HepG2 (cell line): ENCODE results near the gene TRIM8. TPM values are rescaled to one million over a fixed set of nuclear protein-coding genes. Genes with fewer than 3 reads are reported as not detected.

ENCODE experiments used
- ATAC-seq: fragments of 200-7000 bp; cut with Tn5 transposase; 3 replicates; pipeline ENCODE4 v1.9.1; 2020; ENCODE audit warnings: mild to moderate bottlenecking, moderate library complexity
- BruUV-seq: library from RNA; stranded (reverse); fragments of 400-500 nt; replicated peaks from 2 replicates; lab custom pipeline; 2021; lab: Mats Ljungman, UMichigan
- CTCF ChIA-PET: fragments of 300-600 bp; formaldehyde crosslinking; extraction: SDS; loops from one replicate; lab custom pipeline; 2021; ENCODE audit warnings: low total read pairs, inconsistent platforms, low intra/inter-chr PET ratio; lab: Yijun Ruan, JAX
- POLR2A ChIA-PET: fragments of 350-600 bp; sonication (Branson Sonifier 250); formaldehyde crosslinking; loops from one replicate; lab custom pipeline; 2020; ENCODE audit warnings: antibody characterized with exemption, inconsistent platforms; lab: Yijun Ruan, JAX
- DNase-seq: peaks from one replicate; pipeline ENCODE4 v3.0.0-alpha.2; 2015; ENCODE audit warnings: low spot score
- FAIRE-seq: peaks from 3 replicates; lab custom pipeline; 2011; peaks lifted over from hg19 to GRCh38; lab: Jason Lieb, UNC
- H2AFZ ChIP-seq: one replicate; pipeline ENCODE4 v1.6.1; 2011; ENCODE audit warnings: low read length, inconsistent platforms
- H3K27ac ChIP-seq: fragments of 300-600 bp; 3 replicates; pipeline ENCODE4 v1.8.0; 2011; ENCODE audit warnings: mixed run types, mild to moderate bottlenecking, mixed read lengths, low read length, inconsistent platforms; ENCODE audit not compliant: insufficient read depth; ENCODE audit errors: extremely low read length
- H3K27me3 ChIP-seq, 2 experiments: fragments of 200-600 bp in 1 of 2; 2 replicates in 1 of 2; 3 replicates in 1 of 2; pipeline versions ENCODE4 v1.6.0 to v1.8.0; 2011; ENCODE audit warnings: low read length in 2 of 2, mild to moderate bottlenecking in 2 of 2, moderate library complexity in 2 of 2, inconsistent platforms in 1 of 2; ENCODE audit not compliant: insufficient read depth in 2 of 2, control insufficient read depth in 1 of 2
- H3K36me3 ChIP-seq, 2 experiments: fragments of 200-600 bp in 1 of 2; replicated peaks in 1 of 2; 2 replicates in 1 of 2; 3 replicates in 1 of 2; pipeline versions ENCODE4 v1.5.1 to v1.8.0; 2011; ENCODE audit warnings: low read length in 2 of 2, inconsistent platforms in 1 of 2; ENCODE audit not compliant: insufficient read depth in 2 of 2, control insufficient read depth in 1 of 2
- H3K4me1 ChIP-seq: 2 replicates; pipeline ENCODE4 v1.5.1; 2012; ENCODE audit warnings: low read length, inconsistent platforms; ENCODE audit not compliant: insufficient read depth
- H3K4me2 ChIP-seq: 2 replicates; pipeline ENCODE4 v1.6.0; 2011; ENCODE audit warnings: low read depth, low read length, inconsistent platforms
- H3K4me3 ChIP-seq, 3 experiments: fragments of 200-600 bp in 1 of 3; sonication (generic), shearing (Covaris generic) in 1 of 3; replicated peaks in 1 of 3; 2 replicates each; pipeline ENCODE4 v1.5.1; 2011 to 2016; ENCODE audit warnings: low read length in 3 of 3, inconsistent platforms in 2 of 3, low read depth in 2 of 3, mild to moderate bottlenecking in 2 of 3, control low read depth in 1 of 3, mixed read lengths in 1 of 3; ENCODE audit not compliant: insufficient read depth in 1 of 3
- H3K79me2 ChIP-seq: one replicate; pipeline ENCODE4 v1.6.1; 2011; ENCODE audit warnings: low read length, inconsistent platforms; ENCODE audit not compliant: insufficient read depth
- H3K9ac ChIP-seq: 2 replicates; pipeline ENCODE4 v1.6.0; 2011; ENCODE audit warnings: mild to moderate bottlenecking, low read depth, low read length, inconsistent platforms; ENCODE audit not compliant: insufficient read depth
- H3K9me3 ChIP-seq: 2 replicates; pipeline ENCODE4 v1.5.1; 2012; ENCODE audit warnings: mild to moderate bottlenecking, low read length
- H4K20me1 ChIP-seq: 2 replicates; pipeline ENCODE4 v1.6.0; 2011; ENCODE audit warnings: inconsistent platforms, mild to moderate bottlenecking, low read length, moderate library complexity; ENCODE audit not compliant: insufficient read depth
- GTF3A ChIP-seq: sonication (generic); formaldehyde crosslinking; conservative IDR thresholded peaks from 2 replicates; pipeline ENCODE4 v1.4.0; 2020; ENCODE audit warnings: mild to moderate bottlenecking, missing genetic modification reagents
- MYC ChIP-seq: sonication (generic); formaldehyde crosslinking; IDR thresholded peaks from 2 replicates; pipeline ENCODE4 v1.9.0; 2021; ENCODE audit warnings: missing genetic modification reagents, borderline replicate concordance
- NR2F1 ChIP-seq, 2 experiments: fragments of 450-650 bp in 1 of 2; formaldehyde crosslinking in 1 of 2; IDR thresholded peaks; 2 replicates each; pipeline versions ENCODE4 v1.5.0 to v1.6.1; 2016 to 2020; ENCODE audit warnings: mild to moderate bottlenecking in 1 of 2, missing compliant biosample characterization in 1 of 2, missing genetic modification reagents in 1 of 2, moderate library complexity in 1 of 2
- PITX1 ChIP-seq: sonication (generic); formaldehyde crosslinking; IDR thresholded peaks from 2 replicates; pipeline ENCODE4 v1.5.1; 2020; ENCODE audit warnings: mild to moderate bottlenecking, missing genetic modification reagents
- SAFB2 ChIP-seq: sonication (generic); formaldehyde crosslinking; IDR thresholded peaks from 2 replicates; pipeline ENCODE4 v1.5.1; 2020; ENCODE audit warnings: missing genetic modification reagents, low read depth, mild to moderate bottlenecking, borderline replicate concordance
- SYNCRIP ChIP-seq: fragments of 200-400 bp; formaldehyde crosslinking; IDR thresholded peaks from 2 replicates; pipeline ENCODE4 v1.6.1; 2018; ENCODE audit warnings: mild to moderate bottlenecking, low read depth, low read length; ENCODE audit not compliant: insufficient read depth
- ZFP82 ChIP-seq: sonication (generic); formaldehyde crosslinking; IDR thresholded peaks from 2 replicates; pipeline ENCODE4 v1.5.1; 2020; ENCODE audit warnings: mild to moderate bottlenecking, missing genetic modification reagents, borderline replicate concordance
- ZKSCAN8 ChIP-seq: IDR thresholded peaks from 2 replicates; pipeline ENCODE4 v1.6.1; 2016; ENCODE audit warnings: borderline replicate concordance, missing genetic modification reagents, missing compliant biosample characterization
- ZNF276 ChIP-seq: sonication (generic); formaldehyde crosslinking; IDR thresholded peaks from 2 replicates; pipeline ENCODE4 v1.4.0; 2020; ENCODE audit warnings: mild to moderate bottlenecking, low read depth, missing genetic modification reagents
- ZNF292 ChIP-seq: sonication (generic); formaldehyde crosslinking; IDR thresholded peaks from 2 replicates; pipeline ENCODE4 v1.8.1; 2022; ENCODE audit warnings: mild to moderate bottlenecking, low read depth, missing genetic modification reagents, borderline replicate concordance
- ZNF33A ChIP-seq: sonication (generic); formaldehyde crosslinking; IDR thresholded peaks from 2 replicates; pipeline ENCODE4 v1.5.1; 2020; ENCODE audit warnings: missing genetic modification reagents, mild to moderate bottlenecking, moderate library complexity, borderline replicate concordance
- ZNF367 ChIP-seq: sonication (generic); formaldehyde crosslinking; IDR thresholded peaks from 2 replicates; pipeline ENCODE4 v1.4.0; 2020; ENCODE audit warnings: missing genetic modification reagents, borderline replicate concordance
- WGBS: methylation state at CpG from one replicate; pipeline ENCODE4 v1.1.6; 2017; ENCODE audit warnings: low lambda C conversion rate; 5-methylcytosine and 5-hydroxymethylcytosine counted together
- in situ Hi-C: cut with HindIII; loops from 2 replicates; pipeline ENCODE4 v1.10.0; 2017; ENCODE audit warnings: low pct_unique_long_range_greater_than_20kb; ENCODE audit not compliant: extremely low pct_ligation_motif_present
- intact Hi-C: fragments of 100-400 bp; cut with micrococcal nuclease; formaldehyde crosslinking; loops from one replicate; pipeline ENCODE4 v1.10.0; 2022; ENCODE audit not compliant: unreplicated experiment
- polyA plus RNA-seq, 8 experiments: library from polyadenylated mRNA; depleted of rRNA in 3 of 8; stranded (reverse) in 7 of 8; unstranded in 1 of 8; fragments of >200 nt; fragmentation: Illumina TruSeq in 4 of 8; extraction: Trizol in 4 of 8; gene quantifications; 2 replicates each; pipeline versions ENCODE4 v1.2.1 to v1.2.3, GENCODE V29; 2011 to 2016; ENCODE audit warnings: low read depth in 4 of 8, missing spikeins in 1 of 8, mixed read lengths in 1 of 8; ENCODE audit not compliant: insufficient read depth in 1 of 8
- total RNA-seq, 5 experiments: library from RNA; depleted of rRNA; stranded (reverse); fragments of >200 nt; fragmentation: Illumina TruSeq; extraction: Trizol; gene quantifications; 2 replicates each; pipeline ENCODE4 v1.2.3, GENCODE V29; 2016; ENCODE audit warnings: low read depth in 1 of 5
- TF ChIP-seq, protein P1 (sequence below): IDR thresholded peaks from 2 replicates; pipeline ENCODE4 v1.4.0; 2020; ENCODE audit warnings: mild to moderate bottlenecking, missing genetic modification reagents
- TF ChIP-seq, protein P2 (sequence below), 2 experiments: sonication (generic) in 1 of 2; formaldehyde crosslinking in 1 of 2; IDR thresholded peaks; 2 replicates each; pipeline versions ENCODE4 v1.5.1 to v1.6.1; 2011 to 2020; ENCODE audit warnings: borderline replicate concordance in 1 of 2, low read depth in 1 of 2, low read length in 1 of 2, mild to moderate bottlenecking in 1 of 2, missing genetic modification reagents in 1 of 2, moderate library complexity in 1 of 2

The TRIM8 gene
- total and polyA plus RNA-seq, 2 of the 13 experiments (the other 11 are each of a cell fraction or from before 2014, with no cell fraction given) = 38.9 to 66.5 TPM

- FAIRE-seq (peak; percentile 68), DNase-seq (peak; percentile 76), ATAC-seq (peak; percentile 93)
- H3K9ac ChIP-seq = peak overlapping the region; percentile 21; the same call in 1 of the 2 replicates
- H3K27me3 ChIP-seq = no peaks in the 10 kb centered on the region
- intact Hi-C loops (loop anchor here (2.0 to 5.0 kb wide), 2 partner anchors 34 to 177 kb away; partner anchors contain the start of genes ACTR1A and SUFU), in situ Hi-C loops (loop anchor here (5.0 kb wide), 1 partner anchor 33 kb away; the partner anchor contains the start of genes ARL3 and SFXN2)
- no peak overlapping the region for H2AFZ ChIP-seq
- POLR2A ChIA-PET = interaction anchor here (1.1 to 2.4 kb wide), 6 partner anchors 9 to 527 kb away, joined by 3 to 16 read pairs (median 4); partner anchors contain the start of genes ARL3, NOLC1, SFXN2 and WBP1L
- H3K4me3 ChIP-seq = peak overlapping the region in 2 of 3 experiments; percentile 19 to 62; a peak in 3 of 6 replicates
- H3K9me3 ChIP-seq = no peaks in the 10 kb centered on the region
- peak overlapping the region; percentile 63 for H3K4me2 ChIP-seq
- CTCF ChIA-PET = interaction anchor here (1.6 kb wide), 1 partner anchor 50 kb away, joined by 5 read pairs; no protein-coding TSS in a partner anchor
- no peaks in the 10 kb centered on the region for H4K20me1 ChIP-seq
- 0% methylated on average over 3 of the region's 9 CpGs for WGBS
- H3K79me2 ChIP-seq = no peaks in the 10 kb centered on the region
- H3K27ac ChIP-seq = no peak overlapping the region
- no TSS peak for BruUV-seq
- no peaks in the 10 kb centered on the region for H3K36me3 ChIP-seq
- peaks cover 56% of the 10 kb centered on the region for H3K4me1 ChIP-seq
- TF ChIP-seq ZNF367 (no peak), ZKSCAN8 (CRISPR knock-in tag) (0 out of 2 replicates have a peak, but pooled peaks have one; percentile 43), MYC (CRISPR knock-in tag) (0 out of 2 replicates have a peak, but pooled peaks have one; percentile 39), ZFP82 (CRISPR knock-in tag) (no peak), GTF3A (CRISPR knock-in tag) (no peak), PITX1 (peak; percentile 37; the same call in 1 of the 2 replicates), NR2F1 (CRISPR knock-in tag; IDR thresholded peaks at IDR 0.05) (peak in 1 of 2 experiments; percentile 38; a peak in 1 of 4 replicates), SAFB2 (CRISPR knock-in tag) (0 out of 2 replicates have a peak, but pooled peaks have one; percentile 64), SYNCRIP (no peak), ZNF276 (CRISPR knock-in tag) (0 out of 2 replicates have a peak, but pooled peaks have one; percentile 55), ZNF33A (CRISPR knock-in tag) (no peak), ZNF292 (CRISPR knock-in tag) (peak; percentile 84)
- TF ChIP-seq, protein P1, sequence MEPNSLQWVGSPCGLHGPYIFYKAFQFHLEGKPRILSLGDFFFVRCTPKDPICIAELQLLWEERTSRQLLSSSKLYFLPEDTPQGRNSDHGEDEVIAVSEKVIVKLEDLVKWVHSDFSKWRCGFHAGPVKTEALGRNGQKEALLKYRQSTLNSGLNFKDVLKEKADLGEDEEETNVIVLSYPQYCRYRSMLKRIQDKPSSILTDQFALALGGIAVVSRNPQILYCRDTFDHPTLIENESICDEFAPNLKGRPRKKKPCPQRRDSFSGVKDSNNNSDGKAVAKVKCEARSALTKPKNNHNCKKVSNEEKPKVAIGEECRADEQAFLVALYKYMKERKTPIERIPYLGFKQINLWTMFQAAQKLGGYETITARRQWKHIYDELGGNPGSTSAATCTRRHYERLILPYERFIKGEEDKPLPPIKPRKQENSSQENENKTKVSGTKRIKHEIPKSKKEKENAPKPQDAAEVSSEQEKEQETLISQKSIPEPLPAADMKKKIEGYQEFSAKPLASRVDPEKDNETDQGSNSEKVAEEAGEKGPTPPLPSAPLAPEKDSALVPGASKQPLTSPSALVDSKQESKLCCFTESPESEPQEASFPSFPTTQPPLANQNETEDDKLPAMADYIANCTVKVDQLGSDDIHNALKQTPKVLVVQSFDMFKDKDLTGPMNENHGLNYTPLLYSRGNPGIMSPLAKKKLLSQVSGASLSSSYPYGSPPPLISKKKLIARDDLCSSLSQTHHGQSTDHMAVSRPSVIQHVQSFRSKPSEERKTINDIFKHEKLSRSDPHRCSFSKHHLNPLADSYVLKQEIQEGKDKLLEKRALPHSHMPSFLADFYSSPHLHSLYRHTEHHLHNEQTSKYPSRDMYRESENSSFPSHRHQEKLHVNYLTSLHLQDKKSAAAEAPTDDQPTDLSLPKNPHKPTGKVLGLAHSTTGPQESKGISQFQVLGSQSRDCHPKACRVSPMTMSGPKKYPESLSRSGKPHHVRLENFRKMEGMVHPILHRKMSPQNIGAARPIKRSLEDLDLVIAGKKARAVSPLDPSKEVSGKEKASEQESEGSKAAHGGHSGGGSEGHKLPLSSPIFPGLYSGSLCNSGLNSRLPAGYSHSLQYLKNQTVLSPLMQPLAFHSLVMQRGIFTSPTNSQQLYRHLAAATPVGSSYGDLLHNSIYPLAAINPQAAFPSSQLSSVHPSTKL (CRISPR knock-in tag) = peak; percentile 46
- TF ChIP-seq, protein P2, sequence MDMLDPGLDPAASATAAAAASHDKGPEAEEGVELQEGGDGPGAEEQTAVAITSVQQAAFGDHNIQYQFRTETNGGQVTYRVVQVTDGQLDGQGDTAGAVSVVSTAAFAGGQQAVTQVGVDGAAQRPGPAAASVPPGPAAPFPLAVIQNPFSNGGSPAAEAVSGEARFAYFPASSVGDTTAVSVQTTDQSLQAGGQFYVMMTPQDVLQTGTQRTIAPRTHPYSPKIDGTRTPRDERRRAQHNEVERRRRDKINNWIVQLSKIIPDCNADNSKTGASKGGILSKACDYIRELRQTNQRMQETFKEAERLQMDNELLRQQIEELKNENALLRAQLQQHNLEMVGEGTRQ (IDR thresholded peaks at IDR 0.05; ENCODE audit: low read depth, low read length) = peak; percentile 57
- TF ChIP-seq, protein P2 (CRISPR knock-in tag; IDR thresholded peaks at IDR 0.05; ENCODE audit: borderline replicate concordance) = peak; percentile 77; the same call in 1 of the 2 replicates
These were observed 34.6 kb downstream of the TRIM8 start for GRCh38 chr10:102678842-102679289.
